HCT116 (cell line): Measurements from ENCODE around the gene PTPRJ. TPM values are rescaled to one million over a fixed set of nuclear protein-coding genes. Genes with fewer than 3 reads are reported as not detected.

Source experiments
- ATAC-seq: fragments of 200-7000 bp; cut with Tn5 transposase; 2 replicates; pipeline ENCODE4 v1.9.1; 2020; ENCODE audit warnings: mild to moderate bottlenecking, moderate library complexity
- BruUV-seq: library from RNA; stranded (reverse); fragments of 400-500 nt; replicated peaks from 2 replicates; lab custom pipeline; 2021; lab: Mats Ljungman, UMichigan
- CTCF ChIA-PET: fragments of 300-600 bp; sonication (Branson Sonifier 250); formaldehyde crosslinking; loops from one replicate; lab custom pipeline; 2021; ENCODE audit warnings: antibody characterized with exemption; lab: Charles Lee
- POLR2A ChIA-PET: fragments of 300-600, 350-600 bp; sonication (Branson Sonifier 250); formaldehyde crosslinking; loops from one replicate; lab custom pipeline; 2021; ENCODE audit warnings: antibody characterized with exemption; lab: Charles Lee
- RAD21 ChIA-PET, 2 experiments: fragments of 300-600 bp; sonication (Branson Sonifier 250); formaldehyde crosslinking; loops; one replicate each; lab custom pipeline; 2023; ENCODE audit warnings: low total read pairs in 2 of 2; ENCODE audit not compliant: uncharacterized antibody in 2 of 2, unreplicated experiment in 2 of 2, low non-redundant PET in 1 of 2; lab: Charles Lee
- DNase-seq: peaks from one replicate; pipeline ENCODE4 v3.0.0-alpha.2; 2010; ENCODE audit warnings: low read depth, low spot score
- H2AFZ ChIP-seq: fragments of 200-600 bp; shearing (Covaris generic), sonication (generic); 2 replicates; pipeline ENCODE4 v1.6.1; 2017; ENCODE audit warnings: low read depth, mixed run types, mixed read lengths, antibody characterized with exemption, low read length; ENCODE audit not compliant: poor library complexity, severe bottlenecking
- H3K27ac ChIP-seq: 2 replicates; pipeline ENCODE4 v1.5.1; 2012; ENCODE audit warnings: low read depth, low read length
- H3K27me3 ChIP-seq: fragments of 200-600 bp; sonication (generic); 2 replicates; pipeline ENCODE4 v1.6.1; 2016; ENCODE audit warnings: mixed run types, low read length, mixed read lengths; ENCODE audit not compliant: insufficient read depth
- H3K36me3 ChIP-seq, 2 experiments: fragments of 200-500 bp in 1 of 2; fragments of 200-600 bp in 1 of 2; sonication (Bioruptor generic) in 1 of 2; sonication (generic) in 1 of 2; 2 replicates each; pipeline versions ENCODE4 v1.5.1 to v1.6.1; 2014 to 2016; ENCODE audit warnings: low read length in 2 of 2, inconsistent platforms in 1 of 2, mixed read lengths in 1 of 2, mixed run types in 1 of 2; ENCODE audit not compliant: insufficient read depth in 2 of 2, control insufficient read depth in 1 of 2
- H3K4me1 ChIP-seq, 2 experiments: fragments of 200-600 bp in 1 of 2; sonication (generic) in 1 of 2; 2 replicates each; pipeline versions ENCODE4 v1.5.1 to v1.6.1; 2012 to 2017; ENCODE audit warnings: low read length in 2 of 2, inconsistent platforms in 1 of 2, mild to moderate bottlenecking in 1 of 2, mixed read lengths in 1 of 2, mixed run types in 1 of 2, moderate library complexity in 1 of 2; ENCODE audit not compliant: insufficient read depth in 2 of 2, control insufficient read depth in 1 of 2
- H3K4me2 ChIP-seq: fragments of 200-600 bp; sonication (generic); 2 replicates; pipeline ENCODE4 v1.6.1; 2017; ENCODE audit warnings: mixed run types, low read length, mixed read lengths
- H3K4me3 ChIP-seq, 2 experiments: fragments of 200-600 bp in 1 of 2; sonication (generic) in 1 of 2; replicated peaks in 1 of 2; 2 replicates each; pipeline ENCODE4 v1.5.1; 2011 to 2016; ENCODE audit warnings: low read length in 2 of 2, control low read depth in 1 of 2, low read depth in 1 of 2, mild to moderate bottlenecking in 1 of 2, mixed read lengths in 1 of 2, mixed run types in 1 of 2
- H3K79me2 ChIP-seq: fragments of 200-600 bp; sonication (generic); 2 replicates; pipeline ENCODE4 v1.6.1; 2017; ENCODE audit warnings: mild to moderate bottlenecking, mixed run types, low read length, moderate library complexity, mixed read lengths; ENCODE audit not compliant: insufficient read depth
- H3K9ac ChIP-seq: fragments of 200-600 bp; sonication (generic); 2 replicates; pipeline ENCODE4 v1.6.1; 2016; ENCODE audit warnings: low read length, mixed read lengths
- H3K9me2 ChIP-seq: fragments of 200-600 bp; sonication (generic), shearing (Covaris generic); 2 replicates; pipeline ENCODE4 v1.6.1; 2017; ENCODE audit warnings: mixed run types, mild to moderate bottlenecking, moderate library complexity; ENCODE audit not compliant: insufficient read depth
- H3K9me3 ChIP-seq, 2 experiments: fragments of 200-500 bp in 1 of 2; fragments of 200-600 bp in 1 of 2; sonication (Bioruptor generic) in 1 of 2; sonication (generic) in 1 of 2; 2 replicates each; pipeline ENCODE4 v1.6.1; 2014 to 2017; ENCODE audit warnings: low read length in 2 of 2, mixed read lengths in 2 of 2, inconsistent platforms in 1 of 2, low read depth in 1 of 2, mild to moderate bottlenecking in 1 of 2, mixed run types in 1 of 2, moderate library complexity in 1 of 2; ENCODE audit not compliant: control insufficient read depth in 1 of 2, insufficient read depth in 1 of 2
- H4K20me1 ChIP-seq: fragments of 200-600 bp; sonication (generic), shearing (Covaris generic); 2 replicates; pipeline ENCODE4 v1.6.1; 2017; ENCODE audit warnings: mixed run types, mild to moderate bottlenecking, moderate library complexity; ENCODE audit not compliant: insufficient read depth
- CEBPB ChIP-seq: IDR thresholded peaks from 2 replicates; pipeline ENCODE4 v1.6.1; 2012; ENCODE audit warnings: low read depth
- CTCF ChIP-seq, 3 experiments: fragments of 200-600 bp in 1 of 3; sonication (generic) in 1 of 3; IDR thresholded peaks in 2 of 3; conservative IDR thresholded peaks in 1 of 3; 2 replicates each; pipeline ENCODE4 v1.5.1; 2012 to 2017; ENCODE audit warnings: low read depth in 2 of 3, low read length in 2 of 3, antibody characterized with exemption in 1 of 3, borderline replicate concordance in 1 of 3, control low read depth in 1 of 3, mild to moderate bottlenecking in 1 of 3, mixed read lengths in 1 of 3, mixed run types in 1 of 3, moderate library complexity in 1 of 3; ENCODE audit not compliant: insufficient read depth in 1 of 3
- ELF1 ChIP-seq: IDR thresholded peaks from 2 replicates; pipeline ENCODE4 v1.6.1; 2012; ENCODE audit warnings: low read depth, borderline replicate concordance
- EZH2 ChIP-seq: fragments of 200-600 bp; sonication (generic); IDR thresholded peaks from 2 replicates; pipeline ENCODE4 v1.6.1; 2017; ENCODE audit warnings: antibody characterized with exemption, mixed run types
- JUND ChIP-seq: IDR thresholded peaks from 2 replicates; pipeline ENCODE4 v1.6.1; 2012
- POLR2A ChIP-seq: IDR thresholded peaks from 2 replicates; pipeline ENCODE4 v1.7.0; 2011; ENCODE audit warnings: borderline replicate concordance; ENCODE audit not compliant: insufficient read depth, insufficient read length; ENCODE audit errors: extremely low read depth
- POLR2AphosphoS5 ChIP-seq: IDR thresholded peaks from 2 replicates; pipeline ENCODE4 v1.6.1; 2011; ENCODE audit warnings: mild to moderate bottlenecking, low read depth, low read length, moderate library complexity
- RAD21 ChIP-seq: IDR thresholded peaks from 2 replicates; pipeline ENCODE4 v1.6.1; 2012; ENCODE audit warnings: low read depth, mild to moderate bottlenecking
- SIN3A ChIP-seq: IDR thresholded peaks from 2 replicates; pipeline ENCODE4 v1.6.1; 2012; ENCODE audit warnings: low read depth
- SRF ChIP-seq: IDR thresholded peaks from 2 replicates; pipeline ENCODE4 v1.6.1; 2012; ENCODE audit warnings: low read depth
- TCF7L2 ChIP-seq: IDR thresholded peaks from 2 replicates; pipeline ENCODE4 v1.7.0; 2011; ENCODE audit warnings: borderline replicate concordance, inconsistent platforms; ENCODE audit not compliant: insufficient read depth, insufficient read length; ENCODE audit errors: extremely low read depth
- YY1 ChIP-seq: IDR thresholded peaks from 2 replicates; pipeline ENCODE4 v1.6.1; 2011; ENCODE audit warnings: low read length, low read depth, moderate library complexity, mild to moderate bottlenecking; ENCODE audit not compliant: insufficient replicate concordance; ENCODE audit errors: extremely low read depth
- ZNF274 ChIP-seq: fragments of 200-500 bp; sonication (Bioruptor generic); IDR thresholded peaks from 2 replicates; pipeline ENCODE4 v1.6.1; 2014; ENCODE audit warnings: mild to moderate bottlenecking, low read depth, low read length, inconsistent platforms
- intact Hi-C: fragments of 100-400 bp; cut with micrococcal nuclease; formaldehyde crosslinking; loops from 2 replicates; pipeline ENCODE4 v1.10.0; 2022
- total RNA-seq: library from RNA; stranded (reverse); gene quantifications from one replicate; pipeline ENCODE4 v1.2.1, GENCODE V29; 2021; ENCODE audit not compliant: unreplicated experiment
- TF ChIP-seq, protein P1 (sequence below): IDR thresholded peaks from 2 replicates; pipeline ENCODE4 v1.6.1; 2011; ENCODE audit warnings: mild to moderate bottlenecking, low read length, moderate library complexity; ENCODE audit not compliant: insufficient replicate concordance; ENCODE audit errors: extremely low read depth
- TF ChIP-seq, protein P2 (sequence below): IDR thresholded peaks from 2 replicates; pipeline ENCODE4 v1.6.1; 2012
- TF ChIP-seq, protein P3 (sequence below): IDR thresholded peaks from 2 replicates; pipeline ENCODE4 v1.6.1; 2012

The PTPRJ gene
- total RNA-seq, 1 experiment from 2014 or later: 19.1 TPM

GRCh38 chr11:48055292-48056132, 75.2 kb downstream of the PTPRJ start:
- no peaks in the 10 kb centered on the region for H3K9me3 ChIP-seq
- no peaks in the 10 kb centered on the region for H4K20me1 ChIP-seq
- no peaks in the 10 kb centered on the region for H3K9me2 ChIP-seq
- TF ChIP-seq CEBPB (no peak), ZNF274 (no peak), SRF (no peak), RAD21 (no peak), TCF7L2 (no peak), CTCF (IDR thresholded peaks at IDR 0.05 in 2 of 3, conservative IDR thresholded peaks at IDR 0.05 in 1 of 3; ENCODE audit: borderline replicate concordance in 1 of 3, insufficient read depth in 1 of 3, low read depth in 2 of 3, low read length in 2 of 3) (no peak), YY1 (no peak), ELF1 (no peak), POLR2AphosphoS5 (no peak), EZH2 (no peak), JUND (no peak), SIN3A (no peak), POLR2A (no peak)
- TF ChIP-seq, protein P1, sequence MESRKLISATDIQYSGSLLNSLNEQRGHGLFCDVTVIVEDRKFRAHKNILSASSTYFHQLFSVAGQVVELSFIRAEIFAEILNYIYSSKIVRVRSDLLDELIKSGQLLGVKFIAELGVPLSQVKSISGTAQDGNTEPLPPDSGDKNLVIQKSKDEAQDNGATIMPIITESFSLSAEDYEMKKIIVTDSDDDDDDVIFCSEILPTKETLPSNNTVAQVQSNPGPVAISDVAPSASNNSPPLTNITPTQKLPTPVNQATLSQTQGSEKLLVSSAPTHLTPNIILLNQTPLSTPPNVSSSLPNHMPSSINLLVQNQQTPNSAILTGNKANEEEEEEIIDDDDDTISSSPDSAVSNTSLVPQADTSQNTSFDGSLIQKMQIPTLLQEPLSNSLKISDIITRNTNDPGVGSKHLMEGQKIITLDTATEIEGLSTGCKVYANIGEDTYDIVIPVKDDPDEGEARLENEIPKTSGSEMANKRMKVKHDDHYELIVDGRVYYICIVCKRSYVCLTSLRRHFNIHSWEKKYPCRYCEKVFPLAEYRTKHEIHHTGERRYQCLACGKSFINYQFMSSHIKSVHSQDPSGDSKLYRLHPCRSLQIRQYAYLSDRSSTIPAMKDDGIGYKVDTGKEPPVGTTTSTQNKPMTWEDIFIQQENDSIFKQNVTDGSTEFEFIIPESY: no peak
- TF ChIP-seq, protein P2, sequence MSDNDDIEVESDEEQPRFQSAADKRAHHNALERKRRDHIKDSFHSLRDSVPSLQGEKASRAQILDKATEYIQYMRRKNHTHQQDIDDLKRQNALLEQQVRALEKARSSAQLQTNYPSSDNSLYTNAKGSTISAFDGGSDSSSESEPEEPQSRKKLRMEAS: no peak
- TF ChIP-seq, protein P3, sequence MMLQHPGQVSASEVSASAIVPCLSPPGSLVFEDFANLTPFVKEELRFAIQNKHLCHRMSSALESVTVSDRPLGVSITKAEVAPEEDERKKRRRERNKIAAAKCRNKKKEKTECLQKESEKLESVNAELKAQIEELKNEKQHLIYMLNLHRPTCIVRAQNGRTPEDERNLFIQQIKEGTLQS: no peak
- no peaks in the 10 kb centered on the region for H3K36me3 ChIP-seq
- no peak overlapping the region for H3K4me3 ChIP-seq
- H3K27ac ChIP-seq: peak overlapping the region; percentile 9; the same call in 1 of the 2 replicates
- intact Hi-C loops: no loop called here
- BruUV-seq: no TSS peak
- H3K9ac ChIP-seq: no peak overlapping the region
- POLR2A ChIA-PET: no interaction called here
- no peak for DNase-seq
- RAD21 ChIA-PET: no interaction called here
- H3K4me1 ChIP-seq: peaks cover 30 to 36% of the 10 kb centered on the region in 2 experiments
- H3K27me3 ChIP-seq: no peaks in the 10 kb centered on the region
- no peak for ATAC-seq
- peaks cover 8% of the 10 kb centered on the region; the same call in 1 of the 2 replicates for H3K79me2 ChIP-seq
- CTCF ChIA-PET: no interaction called here
- no peak overlapping the region for H2AFZ ChIP-seq
- no peak overlapping the region for H3K4me2 ChIP-seq
